HG03469 (cell line): Measurements from ENCODE around the gene CARD11.

Experiments
- ATAC-seq: cut with Tn5 transposase; IDR thresholded peaks from one replicate; pipeline ENCODE4 v1.9.1; 2021; ENCODE audit warnings: mild to moderate bottlenecking, moderate library complexity, moderate number of reproducible peaks; ENCODE audit not compliant: unreplicated experiment

CARD11 gene

GRCh38 chr7:2912684-2913439 lies 130.8 kb downstream of the CARD11 start:
- no peak for ATAC-seq

GRCh38 chr7:2911466-2911865 lies 132.2 kb downstream of the CARD11 start:
- ATAC-seq = no peak

- ATAC-seq = no peak
Observed at GRCh38 chr7:2909471-2910039, 134.1 kb downstream of the CARD11 start.

- ATAC-seq = no peak
Observed at GRCh38 chr7:2909043-2909442, 134.6 kb downstream of the CARD11 start.

- ATAC-seq = no peak
Observed at GRCh38 chr7:2908103-2908683, 135.5 kb downstream of the CARD11 start.

GRCh38 chr7:2906197-2906931 lies 137.3 kb downstream of the CARD11 start:
- ATAC-seq = no peak

- ATAC-seq = no peak
Observed at GRCh38 chr7:2905500-2905899, 138.2 kb downstream of the CARD11 start.

GRCh38 chr7:2905027-2905426 lies 138.6 kb downstream of the CARD11 start:
- ATAC-seq = no peak

- no peak for ATAC-seq
Observed at GRCh38 chr7:2904202-2904601, 139.5 kb downstream of the CARD11 start.

- no peak for ATAC-seq
Observed at GRCh38 chr7:2903682-2904162, 139.9 kb downstream of the CARD11 start.

- ATAC-seq = no peak
Observed at GRCh38 chr7:2897023-2897422, 146.6 kb downstream of the CARD11 start.

- no peak for ATAC-seq
Observed at GRCh38 chr7:2896131-2896530, 147.5 kb downstream of the CARD11 start.

- peak; percentile 50 for ATAC-seq
Observed at GRCh38 chr7:2894118-2894940, 149.3 kb downstream of the CARD11 start.

- no peak for ATAC-seq
Observed at GRCh38 chr7:2893411-2893861, 150.2 kb downstream of the CARD11 start.

GRCh38 chr7:2892549-2892948 lies 151.1 kb downstream of the CARD11 start:
- no peak for ATAC-seq

- no peak for ATAC-seq
Observed at GRCh38 chr7:2887816-2888215, 155.9 kb downstream of the CARD11 start.

- no peak for ATAC-seq
Observed at GRCh38 chr7:2886900-2887299, 156.8 kb downstream of the CARD11 start.

- no peak for ATAC-seq
Observed at GRCh38 chr7:2886391-2886790, 157.3 kb downstream of the CARD11 start.

- ATAC-seq = no peak
Observed at GRCh38 chr7:2884161-2884560, 159.5 kb downstream of the CARD11 start.

GRCh38 chr7:2883101-2883500 lies 160.6 kb downstream of the CARD11 start:
- no peak for ATAC-seq

- no peak for ATAC-seq
Observed at GRCh38 chr7:2882111-2882510, 161.6 kb downstream of the CARD11 start.
